Activated T-helper 9 cell treated with anti-CD3 and anti-CD28 coated beads, Interleukin-2, amount 50 U/mL, for 16 hours (primary cell): ENCODE measurements around the gene SLC7A4.
"Not testable (repeated sequence)": the region's sequence is repeated elsewhere in the genome, so short reads cannot be mapped to it uniquely, and the experiment has no call there.

Experiments used
- DNase-seq: peaks from one replicate; pipeline ENCODE4 v3.0.0-alpha.2; 2020; ENCODE audit warnings: low read depth

Gene SLC7A4

GRCh38 chr22:21032037-21032867 lies at the start of gene SLC7A4:
SLC7A4 (minus strand) TSS chr22:21032561; CDS start chr22:21031812, 749 bp downstream.
- no peak for DNase-seq

- DNase-seq: no peak
Measured at GRCh38 chr22:21080435-21081137, 48.2 kb upstream of the SLC7A4 start.

- no peak for DNase-seq
Measured at GRCh38 chr22:21079493-21079892, 47.1 kb upstream of the SLC7A4 start.

GRCh38 chr22:21078916-21079315 lies 46.6 kb upstream of the SLC7A4 start:
- no peak for DNase-seq

GRCh38 chr22:21077884-21078508 lies 45.6 kb upstream of the SLC7A4 start:
- DNase-seq: no peak

- no peak for DNase-seq
Measured at GRCh38 chr22:21076912-21077625, 44.7 kb upstream of the SLC7A4 start.

- no peak for DNase-seq
Measured at GRCh38 chr22:21075516-21076138, 43.3 kb upstream of the SLC7A4 start.

- DNase-seq: no peak
Measured at GRCh38 chr22:21074102-21074715, 41.8 kb upstream of the SLC7A4 start.

GRCh38 chr22:21073482-21073881 lies 41.1 kb upstream of the SLC7A4 start:
- DNase-seq: no peak

GRCh38 chr22:21073023-21073422 lies 40.7 kb upstream of the SLC7A4 start:
- DNase-seq: no peak

GRCh38 chr22:21071796-21072195 lies 39.4 kb upstream of the SLC7A4 start:
- not testable (repeated sequence) for DNase-seq

- DNase-seq: no peak
Measured at GRCh38 chr22:21070690-21071615, 38.6 kb upstream of the SLC7A4 start.

GRCh38 chr22:21069375-21069774 lies 37.0 kb upstream of the SLC7A4 start:
- no peak for DNase-seq

GRCh38 chr22:21068681-21069276 lies 36.4 kb upstream of the SLC7A4 start:
- DNase-seq: no peak

GRCh38 chr22:21067901-21068680 lies 35.7 kb upstream of the SLC7A4 start:
- no peak for DNase-seq

- DNase-seq: no peak
Measured at GRCh38 chr22:21067075-21067900, 34.9 kb upstream of the SLC7A4 start.

- DNase-seq: no peak
Measured at GRCh38 chr22:21064917-21065864, 32.8 kb upstream of the SLC7A4 start.
